GM23338 (cell line): ENCODE results near the gene KAZN. TPM values are rescaled to one million over a fixed set of nuclear protein-coding genes. Genes with fewer than 3 reads are reported as not detected.
A peak's percentile ranks its signal among the peaks of the same experiment; 100 is the strongest.

Experiments used
- ATAC-seq: fragments of 200-7000 bp; cut with Tn5 transposase; 3 replicates; pipeline ENCODE4 v1.9.1; 2020
- DNase-seq: peaks from one replicate; pipeline ENCODE4 v3.0.0-alpha.2; 2015; ENCODE audit warnings: low spot score
- H2AFZ ChIP-seq: fragments of 200-600 bp; sonication (generic); 2 replicates; pipeline ENCODE4 v1.8.0; 2016; ENCODE audit warnings: antibody characterized with exemption, mild to moderate bottlenecking, moderate library complexity
- H3F3A ChIP-seq: fragments of 200-600 bp; sonication (generic); replicated peaks from 2 replicates; pipeline ENCODE4 v1.8.0; 2017; ENCODE audit warnings: antibody characterized with exemption, mixed run types, low read depth
- H3K27ac ChIP-seq: fragments of 200-600 bp; sonication (generic); 2 replicates; pipeline ENCODE4 v1.6.1; 2016; ENCODE audit warnings: low read depth
- H3K27me3 ChIP-seq: fragments of 200-600 bp; sonication (generic); 2 replicates; pipeline ENCODE4 v1.8.0; 2016; ENCODE audit warnings: mild to moderate bottlenecking, mixed run types, moderate library complexity; ENCODE audit not compliant: insufficient read depth
- H3K36me3 ChIP-seq: fragments of 200-600 bp; sonication (generic); 2 replicates; pipeline ENCODE4 v1.8.0; 2016; ENCODE audit warnings: mild to moderate bottlenecking; ENCODE audit not compliant: insufficient read depth
- H3K4me1 ChIP-seq: fragments of 200-600 bp; sonication (generic); 2 replicates; pipeline ENCODE4 v1.8.0; 2016; ENCODE audit warnings: mild to moderate bottlenecking, moderate library complexity; ENCODE audit not compliant: insufficient read depth
- H3K4me2 ChIP-seq: fragments of 200-600 bp; sonication (generic); 2 replicates; pipeline ENCODE4 v1.7.1; 2017; ENCODE audit warnings: mixed run types
- H3K4me3 ChIP-seq: fragments of 200-600 bp; sonication (generic); 2 replicates; pipeline ENCODE4 v1.6.1; 2016; ENCODE audit warnings: mixed run types
- H3K79me2 ChIP-seq: fragments of 200-600 bp; sonication (generic); replicated peaks from 2 replicates; pipeline ENCODE4 v1.8.0; 2017; ENCODE audit warnings: mild to moderate bottlenecking; ENCODE audit not compliant: insufficient read depth
- H3K9me2 ChIP-seq: fragments of 200-600 bp; sonication (generic); 2 replicates; pipeline ENCODE4 v1.8.0; 2017; ENCODE audit not compliant: insufficient read depth
- H4K20me1 ChIP-seq: fragments of 200-600 bp; sonication (generic); replicated peaks from 2 replicates; pipeline ENCODE4 v1.8.0; 2017; ENCODE audit warnings: mild to moderate bottlenecking; ENCODE audit not compliant: insufficient read depth
- H3K27ac Mint-ChIP-seq: 2 replicates; pipeline ENCODE4 v1.8.0; 2020; ENCODE audit warnings: inconsistent platforms, mild to moderate bottlenecking, moderate library complexity, mixed read lengths
- H3K27me3 Mint-ChIP-seq: 3 replicates; pipeline ENCODE4 v1.8.0; 2022; ENCODE audit warnings: low read depth, mild to moderate bottlenecking, moderate library complexity, mixed read lengths, inconsistent platforms; ENCODE audit not compliant: insufficient read depth, poor library complexity
- H3K36me3 Mint-ChIP-seq: 3 replicates; pipeline ENCODE4 v1.8.0; 2021; ENCODE audit warnings: low read depth, mild to moderate bottlenecking, inconsistent platforms, moderate library complexity, mixed read lengths
- H3K4me1 Mint-ChIP-seq: 3 replicates; pipeline ENCODE4 v1.8.0; 2020; ENCODE audit warnings: mild to moderate bottlenecking, inconsistent platforms, mixed read lengths
- H3K4me3 Mint-ChIP-seq: 3 replicates; pipeline ENCODE4 v1.8.0; 2021; ENCODE audit warnings: moderate library complexity, mild to moderate bottlenecking, inconsistent platforms, mixed read lengths
- H3K9me3 Mint-ChIP-seq: 3 replicates; pipeline ENCODE4 v1.8.0; 2020; ENCODE audit warnings: moderate library complexity, mild to moderate bottlenecking, inconsistent platforms, mixed read lengths
- CREB1 ChIP-seq: fragments of 250-450 bp; sonication (Bioruptor Pico); IDR thresholded peaks from 2 replicates; pipeline ENCODE4 v1.5.0; 2020; ENCODE audit warnings: low read depth, mild to moderate bottlenecking, moderate library complexity
- EZH2 ChIP-seq: fragments of 200-600 bp; sonication (generic); IDR thresholded peaks from one replicate; pipeline ENCODE4 v1.8.0; 2017; ENCODE audit warnings: antibody characterized with exemption, mild to moderate bottlenecking, low read depth; ENCODE audit not compliant: unreplicated experiment
- EZH2phosphoT487 ChIP-seq: fragments of 200-600 bp; sonication (generic); IDR thresholded peaks from one replicate; pipeline ENCODE4 v1.8.1; 2018; ENCODE audit warnings: antibody characterized with exemption; ENCODE audit not compliant: unreplicated experiment
- JUNB ChIP-seq: IDR thresholded peaks from one replicate; pipeline ENCODE4 v1.6.1; 2016; ENCODE audit warnings: antibody characterized with exemption; ENCODE audit not compliant: unreplicated experiment
- NANOG ChIP-seq: IDR thresholded peaks from 2 replicates; pipeline ENCODE4 v1.6.1; 2016; ENCODE audit warnings: antibody characterized with exemption, borderline replicate concordance
- POLR2AphosphoS5 ChIP-seq: IDR thresholded peaks from 2 replicates; pipeline ENCODE4 v1.6.1; 2016; ENCODE audit warnings: antibody characterized with exemption, low read depth
- STAT1 ChIP-seq: IDR thresholded peaks from one replicate; pipeline ENCODE4 v1.6.1; 2016; ENCODE audit warnings: antibody characterized with exemption; ENCODE audit not compliant: unreplicated experiment
- ZNF114 ChIP-seq: fragments of 250-450 bp; sonication (Bioruptor Pico); IDR thresholded peaks from 2 replicates; pipeline ENCODE4 v1.5.0; 2020; ENCODE audit warnings: mild to moderate bottlenecking, moderate library complexity
- ZNF331 ChIP-seq: fragments of 250-450 bp; sonication (Bioruptor Pico); IDR thresholded peaks from 2 replicates; pipeline ENCODE4 v1.5.0; 2020; ENCODE audit warnings: low read depth, mild to moderate bottlenecking, moderate library complexity
- polyA plus RNA-seq: library from polyadenylated mRNA; unstranded; fragments of >200 nt; fragmentation: Nextera tagmentation; extraction: Ambion mirVana; gene quantifications from 2 replicates; pipeline ENCODE4 v1.2.1, GENCODE V29; 2016
- total RNA-seq: library from RNA; depleted of rRNA; stranded (reverse); fragments of >200 nt; shearing (Covaris generic); gene quantifications from 2 replicates; pipeline ENCODE4 v1.2.3, GENCODE V29; 2014
- TF ChIP-seq, protein P1 (sequence below): IDR thresholded peaks from one replicate; pipeline ENCODE4 v1.6.1; 2018; ENCODE audit warnings: antibody characterized with exemption; ENCODE audit not compliant: unreplicated experiment
- TF ChIP-seq, protein P2 (sequence below), 2 experiments: fragments of 200-600 bp in 1 of 2; sonication (generic) in 1 of 2; conservative IDR thresholded peaks; 2 replicates each; pipeline versions ENCODE4 v1.5.1 to v1.6.1; 2016 to 2017; ENCODE audit warnings: antibody characterized with exemption in 2 of 2, low read depth in 2 of 2, mild to moderate bottlenecking in 2 of 2, moderate library complexity in 1 of 2
- TF ChIP-seq, protein P3 (sequence below): IDR thresholded peaks from 2 replicates; pipeline ENCODE4 v1.6.1; 2016; ENCODE audit warnings: antibody characterized with exemption
- TF ChIP-seq, protein P4 (sequence below): fragments of 250-450 bp; sonication (Bioruptor Pico); IDR thresholded peaks from 2 replicates; pipeline ENCODE4 v1.5.0; 2020; ENCODE audit warnings: mild to moderate bottlenecking, moderate library complexity

The KAZN gene
- total and polyA plus RNA-seq, 2 experiments from 2014 or later = 9.9 to 15.0 TPM

DNA sequence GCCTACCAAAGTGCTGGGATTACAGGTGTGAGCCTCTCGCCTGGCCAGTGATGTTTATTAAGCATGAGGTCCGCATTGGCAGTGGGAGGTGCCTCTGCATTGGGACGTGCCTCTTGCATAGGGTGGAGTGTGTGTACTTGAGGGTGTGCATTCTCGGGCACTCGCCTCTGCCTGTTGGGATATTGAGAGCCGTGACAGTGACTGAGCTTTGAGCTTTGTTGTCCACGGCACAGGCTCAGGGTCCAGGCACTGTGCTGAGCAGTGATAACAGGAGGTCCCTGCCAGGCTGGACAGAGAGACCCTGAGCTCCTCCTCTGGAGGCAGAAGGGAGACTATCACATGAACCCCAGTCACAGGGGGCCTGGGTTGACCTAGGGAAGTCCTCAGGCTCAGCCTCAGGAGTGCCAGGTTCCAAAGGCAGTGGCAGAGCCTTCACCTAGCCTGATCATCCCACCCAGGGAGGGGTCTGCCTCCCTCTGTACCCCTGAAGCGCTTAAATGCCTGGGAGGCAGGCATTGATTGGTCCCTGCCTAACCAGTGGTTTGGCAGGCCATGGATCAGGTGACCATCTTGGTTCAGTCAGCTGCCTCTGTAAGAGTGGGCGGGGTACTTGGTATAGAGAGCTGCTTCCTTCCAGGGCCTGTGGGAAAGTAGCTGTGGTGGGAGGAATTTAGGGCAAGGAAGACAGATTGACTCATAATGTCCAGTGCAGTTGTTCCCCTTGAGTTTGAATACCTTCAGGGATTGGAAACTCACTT lies 341.2 kb downstream of the KAZN start:
- H3K36me3 Mint-ChIP-seq = no peaks in the 10 kb centered on the region
- Histone ChIP-seq H3K4me2 (no peak overlapping the region), H3K27ac (no peak overlapping the region), H3K4me3 (no peak overlapping the region), H3K36me3 (no peaks in the 10 kb centered on the region), H3K27me3 (no peaks in the 10 kb centered on the region), H3K9me2 (no peaks in the 10 kb centered on the region), H3K4me1 (peaks cover 5% of the 10 kb centered on the region), H3F3A (no peaks in the 10 kb centered on the region), H2AFZ (no peak overlapping the region), H3K79me2 (no peaks in the 10 kb centered on the region; the same call in 1 of the 2 replicates), H4K20me1 (no peaks in the 10 kb centered on the region; the same call in none of the 2 replicates)
- no peak overlapping the region for H3K27ac Mint-ChIP-seq
- TF ChIP-seq, protein P1, sequence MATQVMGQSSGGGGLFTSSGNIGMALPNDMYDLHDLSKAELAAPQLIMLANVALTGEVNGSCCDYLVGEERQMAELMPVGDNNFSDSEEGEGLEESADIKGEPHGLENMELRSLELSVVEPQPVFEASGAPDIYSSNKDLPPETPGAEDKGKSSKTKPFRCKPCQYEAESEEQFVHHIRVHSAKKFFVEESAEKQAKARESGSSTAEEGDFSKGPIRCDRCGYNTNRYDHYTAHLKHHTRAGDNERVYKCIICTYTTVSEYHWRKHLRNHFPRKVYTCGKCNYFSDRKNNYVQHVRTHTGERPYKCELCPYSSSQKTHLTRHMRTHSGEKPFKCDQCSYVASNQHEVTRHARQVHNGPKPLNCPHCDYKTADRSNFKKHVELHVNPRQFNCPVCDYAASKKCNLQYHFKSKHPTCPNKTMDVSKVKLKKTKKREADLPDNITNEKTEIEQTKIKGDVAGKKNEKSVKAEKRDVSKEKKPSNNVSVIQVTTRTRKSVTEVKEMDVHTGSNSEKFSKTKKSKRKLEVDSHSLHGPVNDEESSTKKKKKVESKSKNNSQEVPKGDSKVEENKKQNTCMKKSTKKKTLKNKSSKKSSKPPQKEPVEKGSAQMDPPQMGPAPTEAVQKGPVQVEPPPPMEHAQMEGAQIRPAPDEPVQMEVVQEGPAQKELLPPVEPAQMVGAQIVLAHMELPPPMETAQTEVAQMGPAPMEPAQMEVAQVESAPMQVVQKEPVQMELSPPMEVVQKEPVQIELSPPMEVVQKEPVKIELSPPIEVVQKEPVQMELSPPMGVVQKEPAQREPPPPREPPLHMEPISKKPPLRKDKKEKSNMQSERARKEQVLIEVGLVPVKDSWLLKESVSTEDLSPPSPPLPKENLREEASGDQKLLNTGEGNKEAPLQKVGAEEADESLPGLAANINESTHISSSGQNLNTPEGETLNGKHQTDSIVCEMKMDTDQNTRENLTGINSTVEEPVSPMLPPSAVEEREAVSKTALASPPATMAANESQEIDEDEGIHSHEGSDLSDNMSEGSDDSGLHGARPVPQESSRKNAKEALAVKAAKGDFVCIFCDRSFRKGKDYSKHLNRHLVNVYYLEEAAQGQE = no peak
- TF ChIP-seq EZH2 = no peak
- no peak for TF ChIP-seq ZNF114 (CRISPR knock-in tag)
- no peak for TF ChIP-seq EZH2phosphoT487
- TF ChIP-seq POLR2AphosphoS5 = no peak
- TF ChIP-seq, protein P2, sequence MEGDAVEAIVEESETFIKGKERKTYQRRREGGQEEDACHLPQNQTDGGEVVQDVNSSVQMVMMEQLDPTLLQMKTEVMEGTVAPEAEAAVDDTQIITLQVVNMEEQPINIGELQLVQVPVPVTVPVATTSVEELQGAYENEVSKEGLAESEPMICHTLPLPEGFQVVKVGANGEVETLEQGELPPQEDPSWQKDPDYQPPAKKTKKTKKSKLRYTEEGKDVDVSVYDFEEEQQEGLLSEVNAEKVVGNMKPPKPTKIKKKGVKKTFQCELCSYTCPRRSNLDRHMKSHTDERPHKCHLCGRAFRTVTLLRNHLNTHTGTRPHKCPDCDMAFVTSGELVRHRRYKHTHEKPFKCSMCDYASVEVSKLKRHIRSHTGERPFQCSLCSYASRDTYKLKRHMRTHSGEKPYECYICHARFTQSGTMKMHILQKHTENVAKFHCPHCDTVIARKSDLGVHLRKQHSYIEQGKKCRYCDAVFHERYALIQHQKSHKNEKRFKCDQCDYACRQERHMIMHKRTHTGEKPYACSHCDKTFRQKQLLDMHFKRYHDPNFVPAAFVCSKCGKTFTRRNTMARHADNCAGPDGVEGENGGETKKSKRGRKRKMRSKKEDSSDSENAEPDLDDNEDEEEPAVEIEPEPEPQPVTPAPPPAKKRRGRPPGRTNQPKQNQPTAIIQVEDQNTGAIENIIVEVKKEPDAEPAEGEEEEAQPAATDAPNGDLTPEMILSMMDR (conservative IDR thresholded peaks at IDR 0.05; ENCODE audit: low read depth in 2 of 2) = no peak
- no peak for TF ChIP-seq NANOG
- no peak for TF ChIP-seq JUNB
- TF ChIP-seq, protein P3, sequence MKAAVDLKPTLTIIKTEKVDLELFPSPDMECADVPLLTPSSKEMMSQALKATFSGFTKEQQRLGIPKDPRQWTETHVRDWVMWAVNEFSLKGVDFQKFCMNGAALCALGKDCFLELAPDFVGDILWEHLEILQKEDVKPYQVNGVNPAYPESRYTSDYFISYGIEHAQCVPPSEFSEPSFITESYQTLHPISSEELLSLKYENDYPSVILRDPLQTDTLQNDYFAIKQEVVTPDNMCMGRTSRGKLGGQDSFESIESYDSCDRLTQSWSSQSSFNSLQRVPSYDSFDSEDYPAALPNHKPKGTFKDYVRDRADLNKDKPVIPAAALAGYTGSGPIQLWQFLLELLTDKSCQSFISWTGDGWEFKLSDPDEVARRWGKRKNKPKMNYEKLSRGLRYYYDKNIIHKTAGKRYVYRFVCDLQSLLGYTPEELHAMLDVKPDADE = no peak
- TF ChIP-seq CREB1 (CRISPR knock-in tag) = no peak
- no peak for TF ChIP-seq STAT1
- TF ChIP-seq, protein P4, sequence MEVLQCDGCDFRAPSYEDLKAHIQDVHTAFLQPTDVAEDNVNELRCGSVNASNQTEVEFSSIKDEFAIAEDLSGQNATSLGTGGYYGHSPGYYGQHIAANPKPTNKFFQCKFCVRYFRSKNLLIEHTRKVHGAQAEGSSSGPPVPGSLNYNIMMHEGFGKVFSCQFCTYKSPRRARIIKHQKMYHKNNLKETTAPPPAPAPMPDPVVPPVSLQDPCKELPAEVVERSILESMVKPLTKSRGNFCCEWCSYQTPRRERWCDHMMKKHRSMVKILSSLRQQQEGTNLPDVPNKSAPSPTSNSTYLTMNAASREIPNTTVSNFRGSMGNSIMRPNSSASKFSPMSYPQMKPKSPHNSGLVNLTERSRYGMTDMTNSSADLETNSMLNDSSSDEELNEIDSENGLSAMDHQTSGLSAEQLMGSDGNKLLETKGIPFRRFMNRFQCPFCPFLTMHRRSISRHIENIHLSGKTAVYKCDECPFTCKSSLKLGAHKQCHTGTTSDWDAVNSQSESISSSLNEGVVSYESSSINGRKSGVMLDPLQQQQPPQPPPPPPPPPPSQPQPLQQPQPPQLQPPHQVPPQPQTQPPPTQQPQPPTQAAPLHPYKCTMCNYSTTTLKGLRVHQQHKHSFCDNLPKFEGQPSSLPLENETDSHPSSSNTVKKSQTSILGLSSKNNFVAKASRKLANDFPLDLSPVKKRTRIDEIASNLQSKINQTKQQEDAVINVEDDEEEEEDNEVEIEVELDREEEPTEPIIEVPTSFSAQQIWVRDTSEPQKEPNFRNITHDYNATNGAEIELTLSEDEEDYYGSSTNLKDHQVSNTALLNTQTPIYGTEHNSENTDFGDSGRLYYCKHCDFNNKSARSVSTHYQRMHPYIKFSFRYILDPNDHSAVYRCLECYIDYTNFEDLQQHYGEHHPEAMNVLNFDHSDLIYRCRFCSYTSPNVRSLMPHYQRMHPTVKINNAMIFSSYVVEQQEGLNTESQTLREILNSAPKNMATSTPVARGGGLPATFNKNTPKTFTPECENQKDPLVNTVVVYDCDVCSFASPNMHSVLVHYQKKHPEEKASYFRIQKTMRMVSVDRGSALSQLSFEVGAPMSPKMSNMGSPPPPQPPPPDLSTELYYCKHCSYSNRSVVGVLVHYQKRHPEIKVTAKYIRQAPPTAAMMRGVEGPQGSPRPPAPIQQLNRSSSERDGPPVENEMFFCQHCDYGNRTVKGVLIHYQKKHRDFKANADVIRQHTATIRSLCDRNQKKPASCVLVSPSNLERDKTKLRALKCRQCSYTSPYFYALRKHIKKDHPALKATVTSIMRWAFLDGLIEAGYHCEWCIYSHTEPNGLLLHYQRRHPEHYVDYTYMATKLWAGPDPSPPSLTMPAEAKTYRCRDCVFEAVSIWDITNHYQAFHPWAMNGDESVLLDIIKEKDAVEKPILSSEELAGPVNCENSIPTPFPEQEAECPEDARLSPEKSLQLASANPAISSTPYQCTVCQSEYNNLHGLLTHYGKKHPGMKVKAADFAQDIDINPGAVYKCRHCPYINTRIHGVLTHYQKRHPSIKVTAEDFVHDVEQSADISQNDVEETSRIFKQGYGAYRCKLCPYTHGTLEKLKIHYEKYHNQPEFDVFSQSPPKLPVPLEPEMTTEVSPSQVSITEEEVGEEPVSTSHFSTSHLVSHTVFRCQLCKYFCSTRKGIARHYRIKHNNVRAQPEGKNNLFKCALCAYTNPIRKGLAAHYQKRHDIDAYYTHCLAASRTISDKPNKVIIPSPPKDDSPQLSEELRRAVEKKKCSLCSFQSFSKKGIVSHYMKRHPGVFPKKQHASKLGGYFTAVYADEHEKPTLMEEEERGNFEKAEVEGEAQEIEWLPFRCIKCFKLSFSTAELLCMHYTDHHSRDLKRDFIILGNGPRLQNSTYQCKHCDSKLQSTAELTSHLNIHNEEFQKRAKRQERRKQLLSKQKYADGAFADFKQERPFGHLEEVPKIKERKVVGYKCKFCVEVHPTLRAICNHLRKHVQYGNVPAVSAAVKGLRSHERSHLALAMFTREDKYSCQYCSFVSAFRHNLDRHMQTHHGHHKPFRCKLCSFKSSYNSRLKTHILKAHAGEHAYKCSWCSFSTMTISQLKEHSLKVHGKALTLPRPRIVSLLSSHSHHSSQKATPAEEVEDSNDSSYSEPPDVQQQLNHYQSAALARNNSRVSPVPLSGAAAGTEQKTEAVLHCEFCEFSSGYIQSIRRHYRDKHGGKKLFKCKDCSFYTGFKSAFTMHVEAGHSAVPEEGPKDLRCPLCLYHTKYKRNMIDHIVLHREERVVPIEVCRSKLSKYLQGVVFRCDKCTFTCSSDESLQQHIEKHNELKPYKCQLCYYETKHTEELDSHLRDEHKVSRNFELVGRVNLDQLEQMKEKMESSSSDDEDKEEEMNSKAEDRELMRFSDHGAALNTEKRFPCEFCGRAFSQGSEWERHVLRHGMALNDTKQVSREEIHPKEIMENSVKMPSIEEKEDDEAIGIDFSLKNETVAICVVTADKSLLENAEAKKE (CRISPR knock-in tag) = no peak
- TF ChIP-seq ZNF331 = no peak
- DNase-seq (no peak), ATAC-seq (peak; percentile 24; the same call in 2 of the 3 replicates)
- H3K27me3 Mint-ChIP-seq = peaks cover 8% of the 10 kb centered on the region
- peaks cover 38% of the 10 kb centered on the region for H3K4me1 Mint-ChIP-seq
- H3K9me3 Mint-ChIP-seq = no peaks in the 10 kb centered on the region
- no peak overlapping the region for H3K4me3 Mint-ChIP-seq
